DND-41 (cell line): ENCODE data around the gene ITFG1.

Experiments
- EZH2 ChIP-seq: IDR thresholded peaks from 3 replicates; pipeline ENCODE4 v1.6.1; 2012; ENCODE audit warnings: borderline replicate concordance, low read depth, mild to moderate bottlenecking, moderate library complexity, low read length, inconsistent platforms; ENCODE audit not compliant: severe bottlenecking
- TF ChIP-seq, protein P1 (sequence below): IDR thresholded peaks from 2 replicates; pipeline ENCODE4 v1.5.1; 2012; ENCODE audit warnings: borderline replicate concordance, low read length, moderate library complexity, mild to moderate bottlenecking; ENCODE audit not compliant: poor library complexity, severe bottlenecking; ENCODE audit errors: extremely low read depth

DNA sequence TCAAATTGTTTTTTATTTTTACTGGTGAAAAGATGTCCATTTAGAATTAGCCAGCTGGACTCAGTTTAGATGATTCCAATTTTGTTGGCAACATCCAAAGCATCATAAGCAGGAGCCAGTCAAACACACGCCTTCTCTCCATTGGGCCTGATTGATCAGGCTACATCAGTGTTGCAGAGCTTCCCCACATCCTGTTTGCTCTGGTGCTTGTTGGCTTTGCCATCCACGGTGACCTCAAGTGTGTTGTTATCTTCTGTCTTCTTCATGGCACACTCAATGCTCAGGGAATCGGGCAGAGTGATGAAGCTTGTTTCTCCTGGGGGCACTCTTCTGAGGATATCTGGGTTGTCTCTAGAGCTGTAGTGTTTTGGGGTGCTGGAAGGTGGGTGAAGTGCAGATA, 310.8 kb downstream of the ITFG1 start:
- TF ChIP-seq, protein P1, sequence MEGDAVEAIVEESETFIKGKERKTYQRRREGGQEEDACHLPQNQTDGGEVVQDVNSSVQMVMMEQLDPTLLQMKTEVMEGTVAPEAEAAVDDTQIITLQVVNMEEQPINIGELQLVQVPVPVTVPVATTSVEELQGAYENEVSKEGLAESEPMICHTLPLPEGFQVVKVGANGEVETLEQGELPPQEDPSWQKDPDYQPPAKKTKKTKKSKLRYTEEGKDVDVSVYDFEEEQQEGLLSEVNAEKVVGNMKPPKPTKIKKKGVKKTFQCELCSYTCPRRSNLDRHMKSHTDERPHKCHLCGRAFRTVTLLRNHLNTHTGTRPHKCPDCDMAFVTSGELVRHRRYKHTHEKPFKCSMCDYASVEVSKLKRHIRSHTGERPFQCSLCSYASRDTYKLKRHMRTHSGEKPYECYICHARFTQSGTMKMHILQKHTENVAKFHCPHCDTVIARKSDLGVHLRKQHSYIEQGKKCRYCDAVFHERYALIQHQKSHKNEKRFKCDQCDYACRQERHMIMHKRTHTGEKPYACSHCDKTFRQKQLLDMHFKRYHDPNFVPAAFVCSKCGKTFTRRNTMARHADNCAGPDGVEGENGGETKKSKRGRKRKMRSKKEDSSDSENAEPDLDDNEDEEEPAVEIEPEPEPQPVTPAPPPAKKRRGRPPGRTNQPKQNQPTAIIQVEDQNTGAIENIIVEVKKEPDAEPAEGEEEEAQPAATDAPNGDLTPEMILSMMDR: no peak
- TF ChIP-seq EZH2: no peak
